A673 (cell line): ENCODE measurements around the gene LUC7L. TPM values are rescaled to one million over a fixed set of nuclear protein-coding genes. Genes with fewer than 3 reads are reported as not detected.

ENCODE experiments used
- BruUV-seq: library from RNA; stranded (reverse); fragments of 400-500 nt; replicated peaks from 2 replicates; lab custom pipeline; 2021; lab: Mats Ljungman, UMichigan
- CTCF ChIA-PET: fragments of 300-600 bp; sonication (Branson Sonifier 250); formaldehyde crosslinking; loops from one replicate; lab custom pipeline; 2022; ENCODE audit warnings: antibody characterized with exemption; lab: Charles Lee
- POLR2A ChIA-PET: fragments of 300-600 bp; sonication (Branson Sonifier 250); formaldehyde crosslinking; loops from one replicate; lab custom pipeline; 2022; ENCODE audit warnings: antibody characterized with exemption; ENCODE audit not compliant: low non-redundant PET; lab: Charles Lee
- DNase-seq: peaks from one replicate; pipeline ENCODE4 v3.0.0-alpha.2; 2015; ENCODE audit warnings: low spot score
- H3K27ac ChIP-seq: fragments of 200-600 bp; sonication (generic); 2 replicates; pipeline ENCODE4 v1.5.1; 2016; ENCODE audit warnings: mixed run types, low read depth, mild to moderate bottlenecking, mixed read lengths, antibody characterized with exemption, low read length; ENCODE audit not compliant: poor library complexity, severe bottlenecking
- H3K27me3 ChIP-seq: fragments of 200-600 bp; sonication (generic); replicated peaks from 2 replicates; pipeline ENCODE4 v1.6.1; 2017; ENCODE audit warnings: mixed run types, low read depth, mild to moderate bottlenecking, mixed read lengths, antibody characterized with exemption, low read length; ENCODE audit not compliant: insufficient read depth, poor library complexity
- H3K36me3 ChIP-seq: fragments of 200-600 bp; sonication (generic); 2 replicates; pipeline ENCODE4 v1.6.1; 2016; ENCODE audit warnings: mixed run types, mild to moderate bottlenecking, mixed read lengths, antibody characterized with exemption, low read length; ENCODE audit not compliant: insufficient read depth, poor library complexity, severe bottlenecking
- H3K4me1 ChIP-seq: fragments of 200-600 bp; sonication (generic); 2 replicates; pipeline ENCODE4 v1.6.1; 2017; ENCODE audit warnings: mixed run types, mild to moderate bottlenecking, mixed read lengths, antibody characterized with exemption, low read length; ENCODE audit not compliant: insufficient read depth, poor library complexity, severe bottlenecking
- H3K4me3 ChIP-seq: fragments of 200-600 bp; sonication (generic); 2 replicates; pipeline ENCODE4 v1.5.1; 2016; ENCODE audit warnings: low read depth, mixed run types, mild to moderate bottlenecking, mixed read lengths, low read length; ENCODE audit not compliant: poor library complexity, severe bottlenecking
- H3K9me3 ChIP-seq: fragments of 200-600 bp; sonication (generic); 2 replicates; pipeline ENCODE4 v1.6.1; 2016; ENCODE audit warnings: mixed run types, low read depth, mild to moderate bottlenecking, mixed read lengths, antibody characterized with exemption, low read length; ENCODE audit not compliant: poor library complexity, severe bottlenecking
- CTCF ChIP-seq: fragments of 300-800, 200-600 bp; sonication (generic); conservative IDR thresholded peaks from 2 replicates; pipeline ENCODE4 v1.5.1; 2017; ENCODE audit warnings: low read depth, mild to moderate bottlenecking, antibody characterized with exemption, low read length, moderate library complexity, mixed read lengths
- EZH2 ChIP-seq: fragments of 200-600 bp; sonication (generic); IDR thresholded peaks from 2 replicates; pipeline ENCODE4 v1.6.1; 2017; ENCODE audit warnings: borderline replicate concordance, low read depth, mild to moderate bottlenecking, mixed read lengths, antibody characterized with exemption, low read length; ENCODE audit not compliant: poor library complexity, severe bottlenecking
- intact Hi-C: fragments of 100-400 bp; cut with micrococcal nuclease; formaldehyde crosslinking; loops from one replicate; pipeline ENCODE4 v1.10.0; 2022; ENCODE audit not compliant: unreplicated experiment
- total RNA-seq: library from RNA; stranded (reverse); gene quantifications from 2 replicates; pipeline ENCODE4 v1.2.3, GENCODE V29; 2021

LUC7L gene
- total RNA-seq, 1 experiment from 2014 or later, result 152 TPM

GRCh38 chr16:276426-277077 lies 47.3 kb upstream of the LUC7L start:
- Histone ChIP-seq H3K4me3 (no peak overlapping the region), H3K36me3 (no peaks in the 10 kb centered on the region), H3K9me3 (no peaks in the 10 kb centered on the region), H3K27ac (no peak overlapping the region), H3K27me3 (peaks cover 33% of the 10 kb centered on the region), H3K4me1 (no peaks in the 10 kb centered on the region)
- ChIA-PET POLR2A (no interaction called here), CTCF (no interaction called here)
- DNase-seq, result no peak
- TF ChIP-seq EZH2 (no peak), CTCF (no peak)
- BruUV-seq, result no TSS peak
- intact Hi-C loops, result no loop called here

- Histone ChIP-seq H3K4me1 (no peaks in the 10 kb centered on the region), H3K27ac (no peak within 1 kb of the TSS), H3K4me3 (peak within 1 kb of the TSS; percentile 25), H3K9me3 (no peaks in the 10 kb centered on the region), H3K27me3 (peaks cover 25% of the 10 kb centered on the region), H3K36me3 (no peaks in the 10 kb centered on the region)
- TF ChIP-seq EZH2, result no peak
- no peak for TF ChIP-seq CTCF
- DNase-seq, result no peak
- ChIA-PET POLR2A (no interaction called here), CTCF (no interaction called here)
- intact Hi-C loops, result no loop called here
- BruUV-seq, result no TSS peak
These were observed 46.6 kb upstream of the LUC7L start, which contains the start of gene RGS11 for GRCh38 chr16:275786-276232. TSS of gene RGS11 (minus strand) at chr16:275944. CDS start at chr16:275911, 33 bp downstream.

GRCh38 chr16:275041-275641 lies 45.9 kb upstream of the LUC7L start:
- Histone ChIP-seq H3K27me3 (peaks cover 23% of the 10 kb centered on the region), H3K9me3 (no peaks in the 10 kb centered on the region), H3K4me3 (peak overlapping the region; percentile 25), H3K36me3 (no peaks in the 10 kb centered on the region), H3K4me1 (no peaks in the 10 kb centered on the region), H3K27ac (no peak overlapping the region)
- TF ChIP-seq EZH2 (peak; percentile 61), CTCF (no peak)
- CTCF ChIA-PET, result no interaction called here
- POLR2A ChIA-PET, result no interaction called here
- no TSS peak for BruUV-seq
- intact Hi-C loops, result no loop called here
- no peak for DNase-seq
